IPS-20b (cell line): Measurements from ENCODE around the gene ZDHHC7.

ENCODE experiments used
- H3K27ac ChIP-seq: one replicate; pipeline ENCODE4 v1.5.1; 2013; ENCODE audit warnings: low read length
- H3K27me3 ChIP-seq: 2 replicates; pipeline ENCODE4 v1.6.1; 2013; ENCODE audit warnings: mild to moderate bottlenecking, low read length, inconsistent platforms; ENCODE audit not compliant: insufficient read depth
- H3K36me3 ChIP-seq: 2 replicates; pipeline ENCODE4 v1.6.1; 2013; ENCODE audit warnings: low read depth, mild to moderate bottlenecking, inconsistent platforms, low read length, moderate library complexity; ENCODE audit not compliant: insufficient read depth
- H3K4me1 ChIP-seq: 2 replicates; pipeline ENCODE4 v1.6.1; 2013; ENCODE audit warnings: mild to moderate bottlenecking, control low read depth, inconsistent platforms, low read length, moderate library complexity; ENCODE audit not compliant: insufficient read depth
- H3K4me3 ChIP-seq: 2 replicates; pipeline ENCODE4 v1.5.1; 2013; ENCODE audit warnings: mild to moderate bottlenecking, low read length, inconsistent platforms
- H3K9ac ChIP-seq: 2 replicates; pipeline ENCODE4 v1.6.1; 2013; ENCODE audit warnings: low read depth, mild to moderate bottlenecking, inconsistent platforms, low read length, moderate library complexity
- H3K9me3 ChIP-seq: 2 replicates; pipeline ENCODE4 v1.6.1; 2013; ENCODE audit warnings: mild to moderate bottlenecking, low read depth, low read length, inconsistent platforms; ENCODE audit not compliant: insufficient read depth

ZDHHC7 gene

GRCh38 chr16:85027958-85028684, 16.8 kb upstream of the ZDHHC7 start:
- peaks cover 17% of the 10 kb centered on the region for H3K27me3 ChIP-seq
- peak overlapping the region; percentile 45; the same call in 1 of the 2 replicates for H3K9ac ChIP-seq
- H3K4me3 ChIP-seq: peak overlapping the region; percentile 87
- no peaks in the 10 kb centered on the region for H3K9me3 ChIP-seq
- H3K4me1 ChIP-seq: peaks cover 9% of the 10 kb centered on the region; the same call in 1 of the 2 replicates
- no peak overlapping the region for H3K27ac ChIP-seq
- no peaks in the 10 kb centered on the region for H3K36me3 ChIP-seq

- Histone ChIP-seq H3K4me3 (peak within 1 kb of the TSS; percentile 87), H3K9ac (peak within 1 kb of the TSS; percentile 69; the same call in 1 of the 2 replicates), H3K27me3 (peaks cover 17% of the 10 kb centered on the region), H3K9me3 (no peaks in the 10 kb centered on the region), H3K36me3 (no peaks in the 10 kb centered on the region), H3K4me1 (peaks cover 9% of the 10 kb centered on the region; the same call in 1 of the 2 replicates), H3K27ac (no peak within 1 kb of the TSS)
Measured at GRCh38 chr16:85027349-85027957, 16.1 kb upstream of the ZDHHC7 start, which contains the start of gene KIAA0513. KIAA0513 (plus strand) TSS chr16:85027795; CDS start chr16:85067072, 39,277 bp downstream.

DNA sequence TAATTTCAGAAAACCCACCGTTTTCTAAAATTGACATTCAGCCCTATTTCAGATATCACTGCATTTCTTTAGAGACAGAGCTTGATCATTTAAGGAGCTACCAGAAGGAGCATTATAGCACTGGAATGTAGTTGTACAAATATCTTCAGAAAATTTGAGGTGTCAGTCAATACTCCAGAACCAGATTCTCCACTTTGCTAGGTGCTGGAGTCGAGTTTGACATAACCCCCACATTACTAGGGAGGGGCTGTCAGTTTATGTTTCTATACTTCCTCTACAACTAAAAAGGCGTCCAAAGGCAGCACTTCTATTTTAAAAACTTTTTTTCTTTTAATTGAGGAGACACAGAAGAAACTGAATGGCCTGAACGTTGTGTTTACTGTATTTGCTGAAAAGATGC, 15.4 kb upstream of the ZDHHC7 start:
- Histone ChIP-seq H3K27me3 (peaks cover 17% of the 10 kb centered on the region), H3K36me3 (no peaks in the 10 kb centered on the region), H3K9ac (no peak overlapping the region), H3K4me3 (peak overlapping the region; percentile 87), H3K4me1 (peaks cover 9% of the 10 kb centered on the region; the same call in 1 of the 2 replicates), H3K27ac (no peak overlapping the region), H3K9me3 (no peaks in the 10 kb centered on the region)

GRCh38 chr16:85025781-85026653, 14.7 kb upstream of the ZDHHC7 start:
- Histone ChIP-seq H3K4me3 (no peak overlapping the region), H3K9ac (no peak overlapping the region), H3K27ac (no peak overlapping the region), H3K27me3 (peaks cover 17% of the 10 kb centered on the region), H3K4me1 (peaks cover 9% of the 10 kb centered on the region; the same call in 1 of the 2 replicates), H3K36me3 (no peaks in the 10 kb centered on the region), H3K9me3 (no peaks in the 10 kb centered on the region)

GRCh38 chr16:85019659-85020245, 8.4 kb upstream of the ZDHHC7 start:
- H3K4me3 ChIP-seq: no peak overlapping the region
- H3K27ac ChIP-seq: no peak overlapping the region
- H3K27me3 ChIP-seq: 0 out of 2 replicates have a peak, but pooled peaks cover 10% of the 10 kb centered on the region
- no peaks in the 10 kb centered on the region for H3K9me3 ChIP-seq
- H3K36me3 ChIP-seq: no peaks in the 10 kb centered on the region
- no peaks in the 10 kb centered on the region for H3K4me1 ChIP-seq
- H3K9ac ChIP-seq: no peak overlapping the region

DNA sequence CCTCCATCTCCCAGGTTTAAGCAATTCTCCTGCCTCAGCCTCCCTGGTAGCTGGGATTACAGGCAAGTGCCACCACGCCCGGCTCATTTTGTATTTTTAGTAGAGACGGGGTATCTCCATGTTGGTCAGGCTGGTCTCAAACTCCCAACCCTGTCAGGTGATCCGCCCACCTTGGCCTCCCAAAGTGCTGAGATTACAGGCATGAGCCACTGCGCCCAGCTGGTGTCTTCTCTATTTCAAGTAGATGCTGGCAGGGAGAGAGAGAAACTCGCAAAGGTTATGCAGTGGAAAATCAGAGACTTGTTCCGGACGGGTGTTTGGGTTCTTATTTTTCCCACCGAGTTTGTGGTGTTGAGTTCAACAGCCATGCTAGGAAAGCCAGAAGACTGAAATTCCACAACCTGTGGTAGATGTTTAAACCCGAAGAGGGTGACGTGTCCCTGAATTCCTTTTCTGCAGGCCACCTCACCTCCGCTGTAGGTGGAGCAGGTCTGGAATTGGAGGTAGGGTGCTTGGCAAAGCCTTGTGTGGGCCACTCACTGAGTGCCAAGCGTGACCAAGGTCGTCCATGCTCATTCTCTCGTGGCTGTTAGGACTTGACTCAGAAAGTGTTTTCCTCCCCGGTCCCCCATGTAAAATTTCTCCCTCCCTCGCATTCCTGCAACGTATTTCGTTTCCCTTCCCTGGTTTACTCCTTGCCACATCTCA, 7.3 kb upstream of the ZDHHC7 start:
- H3K9ac ChIP-seq: no peak overlapping the region
- no peak overlapping the region for H3K4me3 ChIP-seq
- H3K9me3 ChIP-seq: no peaks in the 10 kb centered on the region
- no peak overlapping the region for H3K27ac ChIP-seq
- no peaks in the 10 kb centered on the region for H3K36me3 ChIP-seq
- H3K4me1 ChIP-seq: no peaks in the 10 kb centered on the region
- H3K27me3 ChIP-seq: 0 out of 2 replicates have a peak, but pooled peaks cover 10% of the 10 kb centered on the region

- no peaks in the 10 kb centered on the region for H3K9me3 ChIP-seq
- no peak overlapping the region for H3K9ac ChIP-seq
Measured at GRCh38 chr16:85017633-85018032, 6.3 kb upstream of the ZDHHC7 start.

DNA sequence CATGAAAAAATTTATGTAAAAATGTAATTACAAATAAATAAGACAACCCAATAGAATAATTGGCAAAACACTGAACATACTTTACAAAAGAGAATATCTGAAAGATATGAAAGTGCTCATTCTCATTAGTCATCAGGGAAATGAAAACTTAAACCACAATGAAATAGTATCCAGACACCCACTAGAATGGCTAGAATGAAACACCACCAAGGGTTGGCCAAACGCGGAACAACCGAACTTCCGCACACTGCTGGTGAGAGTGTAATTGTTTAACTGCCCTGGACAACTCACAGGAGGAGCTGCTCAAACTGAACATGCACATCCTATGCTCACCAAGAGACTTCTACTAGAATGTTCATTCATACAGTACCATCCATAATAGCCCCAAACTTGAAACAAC, 5.8 kb upstream of the ZDHHC7 start:
- no peaks in the 10 kb centered on the region for H3K4me1 ChIP-seq
- no peak overlapping the region for H3K4me3 ChIP-seq
- H3K36me3 ChIP-seq: no peaks in the 10 kb centered on the region
- H3K27me3 ChIP-seq: 0 out of 2 replicates have a peak, but pooled peaks cover 10% of the 10 kb centered on the region
- H3K27ac ChIP-seq: no peak overlapping the region
- no peak overlapping the region for H3K9ac ChIP-seq
- no peaks in the 10 kb centered on the region for H3K9me3 ChIP-seq

More at GRCh38 chr16:85017633-85018032, 6.3 kb upstream of the ZDHHC7 start:
- Histone ChIP-seq H3K4me1 (no peaks in the 10 kb centered on the region), H3K36me3 (no peaks in the 10 kb centered on the region), H3K27ac (no peak overlapping the region), H3K27me3 (0 out of 2 replicates have a peak, but pooled peaks cover 10% of the 10 kb centered on the region), H3K4me3 (no peak overlapping the region)

GRCh38 chr16:85015481-85016187, 4.3 kb upstream of the ZDHHC7 start:
- no peak overlapping the region for H3K27ac ChIP-seq
- 0 out of 2 replicates have a peak, but pooled peaks cover 10% of the 10 kb centered on the region for H3K27me3 ChIP-seq
- no peaks in the 10 kb centered on the region for H3K9me3 ChIP-seq
- no peak overlapping the region for H3K9ac ChIP-seq
- H3K36me3 ChIP-seq: no peaks in the 10 kb centered on the region
- H3K4me3 ChIP-seq: no peak overlapping the region
- H3K4me1 ChIP-seq: no peaks in the 10 kb centered on the region

- no peak overlapping the region for H3K27ac ChIP-seq
- H3K4me1 ChIP-seq: no peaks in the 10 kb centered on the region
- no peaks in the 10 kb centered on the region for H3K9me3 ChIP-seq
- H3K4me3 ChIP-seq: no peak overlapping the region
- H3K36me3 ChIP-seq: no peaks in the 10 kb centered on the region
- H3K9ac ChIP-seq: no peak overlapping the region
- 0 out of 2 replicates have a peak, but pooled peaks cover 10% of the 10 kb centered on the region for H3K27me3 ChIP-seq
Measured at GRCh38 chr16:85014311-85014710, 3.0 kb upstream of the ZDHHC7 start.
